GM19099 (cell line): ENCODE results near the gene EMD.

Experiments used
- POLR2A ChIP-seq: IDR thresholded peaks from 3 replicates; pipeline ENCODE4 v1.6.1; 2011; ENCODE audit warnings: low read depth; ENCODE audit not compliant: insufficient read length; ENCODE audit errors: extremely low read depth

Gene EMD

DNA sequence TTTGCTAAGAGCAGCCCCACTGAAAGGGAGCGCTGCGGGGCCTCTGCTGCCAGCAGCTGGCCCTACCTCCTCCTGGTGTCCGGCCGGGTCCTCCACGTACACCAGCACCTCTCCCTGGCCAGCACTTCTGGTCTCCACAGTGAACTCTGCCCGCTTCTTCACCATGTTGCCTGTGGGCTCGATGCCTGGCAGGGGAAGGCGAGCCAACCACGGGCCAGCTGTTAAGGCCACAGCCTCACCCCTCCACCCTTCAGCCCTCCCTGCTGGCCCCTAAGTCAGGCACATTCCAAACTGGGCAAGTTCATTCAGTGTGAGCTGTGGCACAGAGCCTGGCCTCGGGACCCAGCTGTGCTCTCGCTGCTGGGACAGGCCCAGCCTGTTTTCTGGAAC is 12.4 kb upstream of the EMD start:
- TF ChIP-seq POLR2A, result no peak

DNA sequence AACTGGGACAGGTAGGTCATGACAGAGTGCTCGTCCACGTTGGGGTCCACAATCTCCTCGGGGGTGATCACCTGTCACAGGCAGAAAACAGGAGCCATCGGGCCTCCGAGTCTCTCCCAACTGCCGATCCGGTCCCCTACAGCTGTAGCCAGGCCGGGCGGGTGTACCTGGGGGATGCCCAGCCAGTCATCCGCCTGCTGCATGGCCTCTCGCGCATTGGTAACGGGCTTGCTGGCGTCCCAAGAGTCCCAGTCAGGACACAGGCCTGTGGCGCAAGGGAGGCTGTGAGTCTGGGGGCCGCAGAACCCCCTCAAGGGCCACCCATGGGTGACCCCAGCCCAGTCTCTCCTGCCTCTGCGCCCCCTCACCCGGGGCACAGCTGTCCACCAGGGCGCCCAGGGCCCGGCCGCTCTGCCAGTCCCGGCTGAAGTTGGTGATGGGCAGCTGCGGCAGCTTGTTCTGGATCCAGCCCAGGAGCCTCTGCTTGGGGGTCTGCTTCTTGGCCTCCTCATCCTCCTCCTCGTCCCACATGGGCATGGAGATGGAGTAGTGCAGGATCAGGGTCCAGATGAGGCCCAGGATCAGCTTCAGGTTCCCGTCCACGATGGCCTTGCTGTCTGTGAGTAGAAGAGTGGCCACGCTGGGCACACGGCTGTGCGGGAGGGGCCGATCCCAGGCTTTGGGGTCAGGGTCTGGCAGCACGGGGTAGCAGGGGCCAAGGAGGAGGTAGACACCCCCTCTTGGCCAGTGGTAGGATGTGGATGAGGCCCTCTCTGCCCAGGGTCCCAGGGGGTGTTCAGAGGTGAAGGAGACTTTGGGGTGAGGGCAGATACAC is 11.4 kb upstream of the EMD start:
- no peak for TF ChIP-seq POLR2A

DNA sequence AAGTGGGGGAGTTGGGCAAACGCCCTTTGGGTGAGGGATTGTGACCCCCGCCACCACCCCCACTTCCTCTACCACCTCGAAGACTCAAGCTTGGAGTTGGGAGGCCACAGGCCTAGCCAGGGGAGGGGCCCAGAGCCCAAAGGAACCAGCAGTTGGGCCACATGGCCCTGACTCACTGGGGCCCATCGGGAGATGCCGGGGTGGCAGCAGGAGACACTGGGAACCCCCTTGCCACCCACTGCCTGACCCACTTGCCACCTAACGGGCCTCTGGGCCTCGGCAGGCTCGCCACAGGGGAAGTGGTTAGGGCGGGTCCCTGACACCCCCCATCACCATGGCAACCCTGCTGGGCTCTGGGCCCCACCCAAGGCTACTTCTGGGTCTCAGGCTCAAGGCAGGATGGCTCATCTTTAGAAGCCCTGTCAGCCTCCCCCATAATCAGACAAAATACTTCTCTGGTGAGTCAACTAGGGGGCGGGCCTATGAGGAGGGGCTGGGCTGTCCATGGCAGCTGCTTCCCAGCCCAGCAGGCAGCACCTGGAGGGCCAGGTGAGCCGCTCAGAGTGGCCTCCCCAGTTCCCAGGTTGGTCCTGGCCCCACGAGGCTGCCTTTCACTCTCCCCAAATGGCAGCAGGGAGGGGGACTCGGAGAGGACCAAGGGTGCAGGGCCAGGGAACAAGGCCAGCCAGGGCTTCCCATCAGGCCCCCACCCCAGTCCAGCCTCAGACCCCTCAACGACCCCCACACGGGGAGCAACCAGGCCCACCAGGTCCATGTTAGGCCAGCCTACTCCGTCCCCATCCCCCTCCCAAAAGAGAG is 10.3 kb upstream of the EMD start:
- TF ChIP-seq POLR2A, result peak; percentile 36

DNA sequence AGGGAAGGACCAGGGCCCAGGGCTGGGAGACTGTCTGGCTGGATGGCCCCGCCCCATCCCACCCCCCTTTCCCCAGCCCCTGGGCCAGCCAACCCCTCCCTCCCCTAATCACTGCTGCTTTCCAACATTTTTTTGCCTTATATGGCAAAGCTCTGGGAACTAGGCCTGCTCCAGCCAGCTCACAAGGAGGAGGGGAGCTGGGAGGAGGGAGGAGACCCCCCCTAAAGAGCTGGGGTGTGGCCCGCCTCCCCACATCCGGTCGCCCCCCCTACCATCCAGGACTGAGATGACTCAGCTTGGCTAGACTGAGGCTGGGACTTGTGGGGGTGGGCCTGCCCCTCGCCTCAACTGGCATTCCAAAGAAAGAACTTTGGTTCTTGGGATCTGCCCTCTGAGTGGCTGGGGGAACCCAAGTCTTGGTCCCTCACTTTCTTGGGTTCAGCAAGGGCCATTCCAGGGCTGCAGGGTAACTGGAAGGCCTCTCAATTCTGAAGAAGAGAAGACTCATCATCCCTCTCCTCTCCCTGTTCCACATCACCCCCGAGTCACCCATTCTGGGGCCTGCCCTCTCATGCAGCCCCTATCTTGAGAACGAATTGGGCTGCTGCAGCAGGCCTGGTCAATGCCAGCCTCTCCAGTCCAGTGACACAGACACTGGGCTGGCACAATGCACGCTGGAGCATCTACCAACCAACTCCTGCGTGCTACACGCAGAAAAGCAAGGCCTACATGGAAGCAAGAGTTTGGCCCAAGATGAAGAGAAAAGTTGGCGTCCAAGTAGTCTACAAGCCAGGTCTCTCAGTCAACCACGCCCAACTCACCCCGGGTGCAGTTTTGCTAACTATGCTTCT is 9.4 kb upstream of the EMD start:
- TF ChIP-seq POLR2A, result no peak

DNA sequence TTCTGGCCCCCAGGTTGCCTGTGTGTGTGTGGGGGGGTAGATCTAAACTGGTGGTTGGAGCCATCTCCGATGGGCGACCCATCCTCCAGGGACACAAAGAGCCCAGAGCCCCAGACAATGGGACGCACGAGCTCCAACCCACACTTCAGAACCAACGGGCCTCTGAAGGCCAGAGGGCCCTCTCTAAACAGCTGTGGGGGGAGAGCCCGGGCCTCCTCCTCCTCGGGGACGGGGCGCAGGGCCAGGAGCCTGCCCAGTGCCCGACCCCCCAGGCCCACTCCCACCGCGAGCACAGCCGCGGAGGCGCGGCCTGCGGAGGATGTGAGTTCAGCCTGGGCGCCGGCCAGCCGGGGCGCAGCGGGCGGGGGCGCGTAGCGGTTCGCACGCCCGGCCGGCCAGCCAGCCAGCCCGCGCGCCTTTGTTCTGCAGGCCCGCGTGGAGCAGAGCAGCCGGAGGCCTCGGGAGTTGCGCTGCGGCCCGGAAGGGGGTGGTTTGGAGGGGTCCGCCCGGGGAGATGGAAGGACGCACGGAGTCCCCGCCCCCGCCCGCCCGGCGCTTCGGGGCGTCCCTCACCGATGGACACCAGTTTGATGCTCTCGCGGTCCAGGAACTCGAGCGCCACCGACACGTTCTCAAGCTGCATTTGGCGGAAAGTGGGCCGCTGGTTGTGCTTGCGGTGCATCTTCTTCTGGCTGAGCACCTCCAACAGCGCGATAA is 8.6 kb upstream of the EMD start:
- no peak for TF ChIP-seq POLR2A

DNA sequence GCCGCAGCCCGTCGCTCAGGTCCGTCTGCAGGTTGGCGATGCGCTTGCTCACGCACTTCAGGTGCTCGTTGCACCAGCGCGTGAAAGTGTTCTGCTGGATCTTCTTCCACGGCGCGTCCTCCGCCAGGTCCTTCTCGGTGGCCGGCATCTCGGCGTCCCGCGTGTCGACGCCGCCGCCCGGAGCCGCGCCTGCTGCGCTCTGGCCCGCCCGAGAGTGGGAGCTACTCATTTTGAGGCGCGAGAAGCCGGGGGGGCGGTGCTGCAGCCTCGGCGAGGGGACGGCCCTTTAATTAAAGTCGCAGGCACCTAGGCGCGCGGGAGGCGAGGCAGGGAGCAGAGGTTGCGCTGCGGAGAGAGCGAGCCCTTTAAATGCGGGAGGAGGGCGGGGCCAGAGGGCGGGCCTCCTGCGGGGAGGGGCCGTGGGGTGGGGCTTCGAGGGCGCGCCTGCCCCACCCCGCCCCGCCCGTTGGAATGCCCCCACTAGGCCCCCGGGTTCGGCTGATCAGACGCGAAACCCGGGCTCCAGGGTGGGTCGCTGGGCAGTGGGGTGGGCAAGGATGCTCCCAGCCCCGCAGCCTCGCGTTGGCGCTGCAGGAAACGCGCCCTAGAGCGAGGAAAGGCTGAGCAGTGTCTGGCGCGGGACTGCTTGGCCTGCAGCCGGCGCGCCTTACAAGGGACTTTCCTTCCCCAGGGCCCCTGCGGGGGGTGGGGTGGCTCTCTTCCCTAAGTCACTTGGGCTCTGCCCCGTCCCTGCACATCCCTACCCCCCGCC is 7.9 kb upstream of the EMD start:
- peak; percentile 99 for TF ChIP-seq POLR2A

DNA sequence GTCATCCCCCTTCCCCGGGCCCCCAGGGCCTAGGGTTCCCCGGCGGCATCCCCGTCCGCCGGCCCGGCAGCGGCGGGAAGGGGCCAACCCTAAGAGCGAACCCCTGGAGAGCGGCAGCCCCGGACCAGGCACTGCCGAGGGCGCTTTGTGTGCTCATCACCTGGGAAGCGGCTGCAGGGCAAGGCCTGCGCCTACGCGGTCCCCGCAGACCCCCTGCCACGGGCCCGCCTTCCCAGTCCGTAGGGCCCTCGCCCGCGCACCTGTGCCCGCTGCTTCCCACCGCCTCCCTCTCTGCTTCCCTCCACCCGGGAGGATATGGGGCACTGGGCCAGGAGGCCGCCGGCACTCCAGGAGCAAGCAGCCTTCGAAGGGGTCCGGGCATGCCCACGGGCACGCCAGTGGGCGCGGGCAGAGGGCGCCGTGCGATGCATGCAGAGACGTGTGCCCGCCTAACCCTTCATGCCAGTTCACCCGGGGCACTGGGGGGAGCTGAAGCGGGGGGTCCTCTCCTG is 7.2 kb upstream of the EMD start:
- no peak for TF ChIP-seq POLR2A

DNA sequence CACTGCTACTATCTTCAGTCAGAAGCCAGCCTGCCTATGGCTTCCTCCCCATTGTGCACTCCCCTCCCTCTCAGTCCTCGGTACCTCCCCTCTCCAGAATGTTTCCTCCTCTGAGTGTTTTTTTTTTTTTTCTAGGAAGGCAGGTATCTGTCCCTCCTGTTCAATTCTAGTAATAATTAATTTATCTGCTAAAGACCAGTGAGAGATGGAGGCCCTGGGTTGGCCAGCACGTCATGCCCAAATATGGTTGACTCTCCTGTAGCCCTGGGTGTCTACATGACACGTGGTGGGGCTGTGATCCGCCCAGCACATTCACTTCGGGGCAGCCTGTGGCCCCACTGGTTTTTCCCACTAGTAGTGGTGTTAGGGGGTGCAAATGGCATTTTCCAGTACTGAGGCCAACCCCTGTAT is 6.5 kb upstream of the EMD start:
- peak; percentile 36 for TF ChIP-seq POLR2A

DNA sequence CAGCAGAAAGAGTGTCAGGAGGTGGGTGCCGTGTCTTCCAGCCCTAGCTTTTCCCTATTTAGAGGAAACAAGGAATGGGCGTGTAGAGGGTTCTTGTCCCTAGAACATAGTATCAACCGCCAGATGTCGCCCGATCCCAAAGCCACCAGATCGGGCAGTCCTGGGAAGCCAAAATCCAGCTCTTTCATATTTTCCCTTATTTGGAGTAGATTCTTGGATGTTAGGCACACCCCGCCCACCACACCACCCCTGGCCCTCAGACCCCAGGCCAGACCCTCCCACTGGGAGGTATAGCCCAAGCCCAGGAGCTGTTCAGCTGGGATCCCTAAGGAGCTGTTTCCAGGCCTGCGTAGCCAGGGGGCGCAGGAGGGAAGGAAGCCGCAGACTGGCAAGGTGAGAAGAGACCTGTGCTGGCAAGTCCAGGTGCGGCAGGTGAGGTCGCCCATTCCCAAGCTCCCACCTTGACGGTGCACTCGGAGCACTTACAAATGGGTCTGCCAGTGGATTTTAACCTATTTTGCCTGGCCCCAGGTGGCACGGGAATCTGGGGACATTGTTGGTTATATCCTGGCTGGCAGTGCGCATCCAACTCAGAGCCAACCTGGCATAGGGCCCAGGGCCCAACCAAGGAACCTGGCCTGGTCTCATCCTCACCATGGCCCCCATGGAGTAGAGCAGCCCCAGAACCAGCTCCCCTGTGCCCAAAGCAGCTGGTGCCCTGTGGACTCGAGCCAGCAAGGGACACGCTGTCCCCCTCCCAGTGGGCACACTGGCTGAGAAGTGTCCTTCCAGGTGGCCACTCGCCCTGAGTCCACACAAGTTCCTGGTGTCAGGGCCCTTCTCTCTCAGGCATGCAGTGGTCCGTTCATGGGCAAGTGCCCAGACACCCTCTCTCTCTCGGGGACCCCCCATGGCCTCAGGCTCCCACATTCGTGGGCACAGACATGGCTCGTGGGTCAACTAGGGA is 5.5 kb upstream of the EMD start:
- TF ChIP-seq POLR2A, result no peak

DNA sequence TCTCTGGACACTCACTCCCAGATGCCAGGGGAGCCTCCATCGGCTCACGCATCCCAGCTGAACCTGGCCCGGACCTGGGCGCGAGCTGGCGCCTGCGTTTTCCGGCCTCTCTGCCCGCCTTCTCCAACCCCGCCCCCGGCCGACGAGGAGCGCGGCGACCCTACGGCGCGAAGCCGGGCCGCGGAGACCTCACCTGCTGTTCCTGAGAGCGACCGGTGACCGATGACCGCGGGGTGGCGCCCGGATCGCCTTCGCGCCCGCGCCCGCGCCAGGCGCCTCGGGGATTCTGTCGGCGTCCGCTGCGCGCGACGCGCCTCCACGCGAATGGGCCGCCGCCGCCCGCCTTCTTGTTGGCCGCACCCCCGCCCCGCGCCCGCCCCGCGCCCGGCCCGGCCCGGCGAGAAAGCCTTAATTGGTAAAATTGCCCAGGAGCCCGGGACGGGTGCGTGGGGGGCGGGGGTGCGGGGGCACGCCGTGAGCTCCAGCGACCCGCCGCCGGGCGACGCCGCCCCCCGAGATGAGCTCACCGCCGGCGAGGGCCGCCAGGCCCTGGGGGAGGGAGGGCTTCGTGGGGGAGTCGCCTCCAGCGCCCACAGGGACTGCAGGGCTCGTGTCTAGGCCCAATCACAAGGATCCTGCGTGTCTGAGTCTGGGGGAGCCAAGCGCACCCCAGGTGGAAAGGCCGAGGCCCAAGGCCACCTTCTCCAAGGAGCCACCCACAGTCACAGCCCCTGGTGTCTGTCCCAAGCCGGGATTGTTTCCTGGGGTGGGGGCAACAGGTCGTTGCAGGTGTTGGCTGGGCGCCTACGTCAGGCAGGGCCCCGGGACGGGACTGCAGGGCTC is 4.6 kb upstream of the EMD start, which contains the start of gene FLNA:
Gene FLNA, minus strand, starts transcription at position 322 of the 843 bp plus-strand sequence. CDS start 3,389 bp downstream, outside the sequence.
- TF ChIP-seq POLR2A, result no peak

DNA sequence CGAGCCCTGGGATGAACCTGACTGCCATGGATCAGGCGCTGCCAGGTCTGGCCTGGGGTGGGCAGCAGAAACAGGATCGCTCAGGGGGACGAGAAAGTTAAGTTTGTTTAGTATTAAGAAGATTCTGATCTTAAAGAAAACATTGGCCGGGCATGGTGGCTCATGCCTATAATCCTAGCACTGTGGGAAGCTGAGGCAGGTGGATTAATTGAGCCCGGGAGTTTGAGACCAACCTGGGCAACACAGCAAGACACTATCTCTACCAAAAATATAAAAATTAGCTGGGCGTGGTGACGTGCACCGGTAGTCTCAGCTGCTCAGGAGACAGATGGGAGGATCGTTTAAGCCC is 4.0 kb upstream of the EMD start:
- TF ChIP-seq POLR2A, result no peak

DNA sequence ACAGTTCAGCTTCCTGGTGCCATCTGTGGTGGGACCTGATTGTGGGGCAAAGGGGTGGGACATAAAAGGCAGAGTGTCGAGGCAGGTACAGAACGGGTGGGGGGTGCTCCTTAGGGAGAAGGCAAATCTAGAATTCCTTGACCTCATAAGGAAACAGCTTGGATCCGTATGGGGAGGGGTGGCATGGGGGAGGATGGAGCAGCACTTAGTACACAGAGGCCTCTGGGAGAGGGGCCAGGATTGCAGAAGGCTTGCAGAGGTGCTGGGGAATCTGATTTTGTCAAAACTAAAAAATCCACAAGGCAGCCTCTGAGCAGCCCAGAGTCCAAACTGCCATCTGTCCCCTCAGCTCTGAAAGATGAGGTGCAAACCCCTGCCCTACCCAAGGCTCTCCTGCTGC is 2.3 kb upstream of the EMD start:
- TF ChIP-seq POLR2A, result no peak
